OCI-LY1 (cell line): ENCODE results near the gene OLIG3.

ENCODE experiments used
- H2AFZ ChIP-seq: fragments of 200-600 bp; sonication (generic), shearing (Covaris generic); 2 replicates; pipeline ENCODE4 v1.6.0; 2014; ENCODE audit warnings: antibody characterized with exemption, mild to moderate bottlenecking, low read length
- H3F3A ChIP-seq: fragments of 200-600 bp; sonication (generic), shearing (Covaris generic); 2 replicates; pipeline ENCODE4 v1.6.0; 2014; ENCODE audit warnings: mild to moderate bottlenecking, antibody characterized with exemption, low read length, moderate library complexity; ENCODE audit not compliant: insufficient read depth
- H3K27ac ChIP-seq: fragments of 200-600 bp; sonication (generic); 2 replicates; pipeline ENCODE4 v1.5.1; 2014; ENCODE audit warnings: low read length, mixed run types, mild to moderate bottlenecking, low read depth; ENCODE audit not compliant: poor library complexity, severe bottlenecking
- H3K27me3 ChIP-seq: fragments of 200-600 bp; sonication (generic); 2 replicates; pipeline ENCODE4 v1.6.0; 2014; ENCODE audit warnings: antibody characterized with exemption, mild to moderate bottlenecking, low read length, moderate library complexity; ENCODE audit not compliant: insufficient read depth
- H3K36me3 ChIP-seq: fragments of 200-600 bp; sonication (generic); 2 replicates; pipeline ENCODE4 v1.6.1; 2014; ENCODE audit warnings: mild to moderate bottlenecking, antibody characterized with exemption, low read length, moderate library complexity, mixed read lengths; ENCODE audit not compliant: insufficient read depth
- H3K4me1 ChIP-seq: fragments of 200-600 bp; sonication (generic); 2 replicates; pipeline ENCODE4 v1.5.1; 2014; ENCODE audit warnings: mild to moderate bottlenecking, low read length, moderate library complexity; ENCODE audit not compliant: insufficient read depth, severe bottlenecking
- H3K4me2 ChIP-seq: fragments of 200-600 bp; sonication (generic), shearing (Covaris generic); 2 replicates; pipeline ENCODE4 v1.6.1; 2014; ENCODE audit warnings: low read length
- H3K4me3 ChIP-seq: fragments of 200-600 bp; sonication (generic); 2 replicates; pipeline ENCODE4 v1.5.1; 2014; ENCODE audit warnings: low read length, low read depth, mild to moderate bottlenecking, mixed read lengths; ENCODE audit not compliant: poor library complexity, severe bottlenecking
- H3K79me2 ChIP-seq: fragments of 200-600 bp; shearing (Covaris generic); 2 replicates; pipeline ENCODE4 v1.6.1; 2016; ENCODE audit warnings: mixed run types, low read length, mixed read lengths; ENCODE audit not compliant: insufficient read depth
- H3K9ac ChIP-seq: fragments of 200-600 bp; sonication (generic), shearing (Covaris generic); 2 replicates; pipeline ENCODE4 v1.6.1; 2014; ENCODE audit warnings: mild to moderate bottlenecking, low read length, mixed read lengths
- H3K9me2 ChIP-seq: fragments of 200-600 bp; sonication (generic), shearing (Covaris generic); 2 replicates; pipeline ENCODE4 v1.6.1; 2014; ENCODE audit warnings: low read depth, mild to moderate bottlenecking, low read length, mixed read lengths
- H3K9me3 ChIP-seq: fragments of 200-600 bp; shearing (Covaris generic); 2 replicates; pipeline ENCODE4 v1.6.1; 2014; ENCODE audit warnings: low read length, mixed read lengths
- H4K20me1 ChIP-seq: fragments of 200-600 bp; sonication (generic), shearing (Covaris generic); 2 replicates; pipeline ENCODE4 v1.6.0; 2016; ENCODE audit warnings: mild to moderate bottlenecking, low read length; ENCODE audit not compliant: insufficient read depth
- CTCF ChIP-seq: fragments of 200-600 bp; sonication (generic), shearing (Covaris generic); IDR thresholded peaks from 2 replicates; pipeline ENCODE4 v1.5.1; 2017; ENCODE audit warnings: mild to moderate bottlenecking, antibody characterized with exemption, low read length, moderate library complexity, mixed read lengths
- EZH2 ChIP-seq: fragments of 200-600 bp; sonication (generic), shearing (Covaris generic); IDR thresholded peaks from 2 replicates; pipeline ENCODE4 v1.8.0; 2017; ENCODE audit warnings: borderline replicate concordance, mixed run types, mild to moderate bottlenecking, antibody characterized with exemption, low read length, moderate library complexity, mixed read lengths

OLIG3 gene

GRCh38 chr6:137490006-137490905, 3.9 kb downstream of the OLIG3 start:
- no peak overlapping the region for H3K4me3 ChIP-seq

DNA sequence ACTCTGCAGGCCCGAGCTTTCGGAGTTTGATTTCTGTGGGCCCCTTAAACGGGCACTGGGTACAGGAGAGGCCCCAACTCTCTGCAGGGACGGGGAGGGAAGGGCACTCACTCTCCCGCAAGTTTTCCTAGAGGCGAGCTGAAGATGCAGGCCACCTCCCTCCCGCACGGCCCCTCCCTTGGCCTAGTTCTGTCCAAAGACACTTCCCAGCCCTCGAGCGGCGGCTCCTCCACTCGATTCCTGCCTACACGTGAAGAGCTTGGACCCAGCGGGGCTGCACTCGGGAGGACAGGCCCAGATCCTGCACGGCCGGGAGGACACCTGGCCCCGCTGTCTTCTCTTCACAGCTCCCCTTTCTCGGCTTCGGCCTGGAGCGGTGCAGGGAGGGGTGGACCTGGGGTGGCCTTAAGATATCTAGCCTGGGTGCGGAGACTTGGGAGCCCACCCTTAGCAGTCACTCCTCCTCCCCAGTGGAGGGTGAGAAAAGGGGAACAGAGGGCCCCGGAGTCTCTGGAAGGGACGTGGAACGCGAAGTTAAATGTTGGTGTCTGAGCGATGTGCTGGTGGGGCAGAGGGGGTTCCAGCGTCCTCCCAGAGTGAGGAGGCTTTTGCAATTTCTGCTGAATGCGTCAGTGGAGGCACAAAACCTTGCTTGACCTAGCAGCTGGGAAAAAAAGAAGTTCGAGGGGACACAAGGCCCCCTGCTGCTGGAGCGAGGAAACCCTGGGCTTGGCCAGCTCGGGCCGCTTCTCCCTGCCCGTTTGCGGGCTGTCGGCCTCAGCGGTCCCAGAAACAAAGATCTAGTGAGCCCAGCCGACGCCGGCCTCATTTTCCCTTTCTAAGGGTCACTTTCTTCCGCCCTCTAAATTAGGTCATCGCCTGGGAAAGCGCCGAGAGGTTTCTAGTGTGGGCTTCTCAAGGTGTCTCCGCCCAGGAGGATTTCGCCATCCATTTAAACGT, 4.9 kb downstream of the OLIG3 start:
- H3F3A ChIP-seq, result no peaks in the 10 kb centered on the region
- 0 out of 2 replicates have a peak, but pooled peaks cover 5% of the 10 kb centered on the region for H3K27me3 ChIP-seq
- no peaks in the 10 kb centered on the region for H3K9me2 ChIP-seq
- no peaks in the 10 kb centered on the region for H3K4me1 ChIP-seq
- TF ChIP-seq CTCF (no peak), EZH2 (no peak)
- no peaks in the 10 kb centered on the region for H4K20me1 ChIP-seq
- no peak overlapping the region for H3K4me3 ChIP-seq
- H3K27ac ChIP-seq, result no peak overlapping the region
- H3K9ac ChIP-seq, result no peak overlapping the region
- no peaks in the 10 kb centered on the region for H3K79me2 ChIP-seq
- no peaks in the 10 kb centered on the region for H3K9me3 ChIP-seq
- H3K4me2 ChIP-seq, result no peak overlapping the region
- H2AFZ ChIP-seq, result no peak overlapping the region
- no peaks in the 10 kb centered on the region for H3K36me3 ChIP-seq

More at GRCh38 chr6:137490006-137490905, 3.9 kb downstream of the OLIG3 start:
- Histone ChIP-seq H3F3A (no peaks in the 10 kb centered on the region), H3K9ac (no peak overlapping the region), H3K9me2 (no peaks in the 10 kb centered on the region), H2AFZ (no peak overlapping the region), H3K79me2 (no peaks in the 10 kb centered on the region), H3K27ac (no peak overlapping the region), H3K36me3 (no peaks in the 10 kb centered on the region), H3K27me3 (0 out of 2 replicates have a peak, but pooled peaks cover 5% of the 10 kb centered on the region), H3K4me1 (no peaks in the 10 kb centered on the region), H3K9me3 (no peaks in the 10 kb centered on the region), H4K20me1 (no peaks in the 10 kb centered on the region), H3K4me2 (no peak overlapping the region)
- TF ChIP-seq EZH2 (no peak), CTCF (no peak)

GRCh38 chr6:137488150-137489045, 5.8 kb downstream of the OLIG3 start:
- no peak overlapping the region for H2AFZ ChIP-seq

More at GRCh38 chr6:137488150-137489045, 5.8 kb downstream of the OLIG3 start:
- Histone ChIP-seq H4K20me1 (no peaks in the 10 kb centered on the region), H3F3A (no peaks in the 10 kb centered on the region), H3K9ac (no peak overlapping the region), H3K27me3 (0 out of 2 replicates have a peak, but pooled peaks cover 5% of the 10 kb centered on the region), H3K4me3 (no peak overlapping the region), H3K27ac (no peak overlapping the region), H3K36me3 (no peaks in the 10 kb centered on the region), H3K4me2 (no peak overlapping the region), H3K79me2 (no peaks in the 10 kb centered on the region), H3K9me2 (no peaks in the 10 kb centered on the region), H3K9me3 (no peaks in the 10 kb centered on the region), H3K4me1 (no peaks in the 10 kb centered on the region)
- TF ChIP-seq CTCF, result no peak
- TF ChIP-seq EZH2, result no peak
